Subcutaneous abdominal adipose tissue (tissue), 5 donors: ENCODE results near the gene GPR150.

Source experiments
- H3K27ac ChIP-seq: one replicate; pipeline ENCODE4 v1.7.0; 2013; ENCODE audit warnings: low read depth, mild to moderate bottlenecking, inconsistent platforms, low read length, moderate library complexity
- H3K27me3 ChIP-seq, 5 donors: one replicate each; pipeline ENCODE4 v1.7.0; 2013; ENCODE audit warnings: low read length in 5 of 5, inconsistent platforms in 1 of 5; ENCODE audit not compliant: control insufficient read depth in 5 of 5, insufficient read depth in 4 of 5
- H3K36me3 ChIP-seq, 5 donors: one replicate each; pipeline ENCODE4 v1.7.0; 2013; ENCODE audit warnings: low read length in 5 of 5; ENCODE audit not compliant: control insufficient read depth in 5 of 5, insufficient read depth in 5 of 5
- H3K4me1 ChIP-seq, 5 donors: one replicate each; pipeline ENCODE4 v1.7.0; 2013; ENCODE audit warnings: low read length in 5 of 5, mild to moderate bottlenecking in 3 of 5, moderate library complexity in 1 of 5; ENCODE audit not compliant: control insufficient read depth in 5 of 5, insufficient read depth in 5 of 5
- H3K4me3 ChIP-seq, 5 donors: one replicate each; pipeline ENCODE4 v1.7.0; 2013; ENCODE audit warnings: low read length in 5 of 5, low read depth in 1 of 5
- H3K9ac ChIP-seq, 5 donors: one replicate each; pipeline ENCODE4 v1.7.0; 2013; ENCODE audit warnings: low read length in 5 of 5, mild to moderate bottlenecking in 4 of 5, moderate library complexity in 3 of 5
- H3K9me3 ChIP-seq, 5 donors: one replicate each; pipeline ENCODE4 v1.7.0; 2013; ENCODE audit warnings: low read length in 5 of 5; ENCODE audit not compliant: control insufficient read depth in 5 of 5
- donor health status: healthy.
- donor health status: healthy.
- donor health status: healthy.
- donor health status: healthy.
- donor health status: healthy.

GPR150 gene

DNA sequence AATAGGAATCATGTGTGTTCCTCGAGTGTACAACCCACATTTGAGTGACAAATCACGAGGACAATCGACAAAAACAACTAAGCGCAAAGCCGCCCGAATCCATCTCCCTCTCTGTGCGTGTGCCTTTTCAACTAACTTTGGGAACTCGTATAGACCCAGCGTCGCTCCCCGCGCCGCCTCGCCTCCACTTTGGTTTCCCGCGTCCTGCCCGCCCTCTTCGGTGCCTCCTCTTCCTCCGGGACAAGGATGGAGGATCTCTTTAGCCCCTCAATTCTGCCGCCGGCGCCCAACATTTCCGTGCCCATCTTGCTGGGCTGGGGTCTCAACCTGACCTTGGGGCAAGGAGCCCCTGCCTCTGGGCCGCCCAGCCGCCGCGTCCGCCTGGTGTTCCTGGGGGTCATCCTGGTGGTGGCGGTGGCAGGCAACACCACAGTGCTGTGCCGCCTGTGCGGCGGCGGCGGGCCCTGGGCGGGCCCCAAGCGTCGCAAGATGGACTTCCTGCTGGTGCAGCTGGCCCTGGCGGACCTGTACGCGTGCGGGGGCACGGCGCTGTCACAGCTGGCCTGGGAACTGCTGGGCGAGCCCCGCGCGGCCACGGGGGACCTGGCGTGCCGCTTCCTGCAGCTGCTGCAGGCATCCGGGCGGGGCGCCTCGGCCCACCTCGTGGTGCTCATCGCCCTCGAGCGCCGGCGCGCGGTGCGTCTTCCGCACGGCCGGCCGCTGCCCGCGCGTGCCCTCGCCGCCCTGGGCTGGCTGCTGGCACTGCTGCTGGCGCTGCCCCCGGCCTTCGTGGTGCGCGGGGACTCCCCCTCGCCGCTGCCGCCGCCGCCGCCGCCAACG, at the start of gene GPR150:
Gene GPR150, plus strand, starts transcription at position 58 of the 840 bp plus-strand sequence. Its CDS starts 189 bp downstream, at position 247.
- peaks cover 0 to 6% (median 3%) of the 10 kb centered on the region in 5 donors for H3K27me3 ChIP-seq
- H3K9me3 ChIP-seq: no peaks in the 10 kb centered on the region
- peak within 1 kb of the TSS in 4 of 5 donors; percentile 2 to 66 (median 29) for H3K9ac ChIP-seq
- H3K4me1 ChIP-seq: peaks cover 0 to 40% (median 21%) of the 10 kb centered on the region in 5 donors
- peak within 1 kb of the TSS; percentile 56 to 75 (median 68) for H3K4me3 ChIP-seq
- H3K27ac ChIP-seq: no peak within 1 kb of the TSS
- no peaks in the 10 kb centered on the region for H3K36me3 ChIP-seq

GRCh38 chr5:95572016-95572415, 47.9 kb upstream of the GPR150 start:
- Histone ChIP-seq H3K36me3 (peaks cover under 1 to 28% (median 11%) of the 10 kb centered on the region in 5 donors), H3K9me3 (peaks cover 0 to 5% (median 0%) of the 10 kb centered on the region in 5 donors), H3K4me1 (no peaks in the 10 kb centered on the region), H3K4me3 (no peak overlapping the region), H3K27me3 (no peaks in the 10 kb centered on the region), H3K27ac (no peak overlapping the region), H3K9ac (no peak overlapping the region)

DNA sequence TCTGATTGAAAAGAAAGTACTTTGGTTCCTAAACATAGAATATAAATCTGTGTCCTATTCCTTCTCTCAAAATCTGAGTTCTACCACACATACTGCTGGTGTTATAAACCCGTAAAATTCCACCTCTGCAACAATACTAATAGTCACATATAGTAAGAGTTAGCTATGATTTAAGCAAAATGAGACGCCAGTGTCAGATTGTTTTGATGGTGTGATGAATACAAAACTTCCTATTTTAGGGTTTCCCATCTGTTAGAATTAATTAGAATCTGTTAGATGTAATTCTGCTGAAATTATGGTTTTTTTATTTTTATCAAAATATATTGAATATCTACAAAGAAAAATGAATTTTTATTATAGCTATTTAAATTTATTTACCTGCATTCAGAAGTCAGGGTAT, 38.3 kb upstream of the GPR150 start:
- Histone ChIP-seq H3K4me1 (no peaks in the 10 kb centered on the region), H3K27ac (no peak overlapping the region), H3K36me3 (peaks cover 0 to 2% (median 0%) of the 10 kb centered on the region in 5 donors), H3K9ac (no peak overlapping the region), H3K4me3 (no peak overlapping the region), H3K9me3 (no peaks in the 10 kb centered on the region), H3K27me3 (no peaks in the 10 kb centered on the region)

- Histone ChIP-seq H3K36me3 (peaks cover 0 to 2% (median 0%) of the 10 kb centered on the region in 5 donors), H3K9ac (no peak overlapping the region), H3K4me1 (no peaks in the 10 kb centered on the region), H3K4me3 (no peak overlapping the region), H3K27ac (no peak overlapping the region), H3K9me3 (no peaks in the 10 kb centered on the region), H3K27me3 (no peaks in the 10 kb centered on the region)
These were observed 35.9 kb upstream of the GPR150 start for GRCh38 chr5:95583992-95584391.

DNA sequence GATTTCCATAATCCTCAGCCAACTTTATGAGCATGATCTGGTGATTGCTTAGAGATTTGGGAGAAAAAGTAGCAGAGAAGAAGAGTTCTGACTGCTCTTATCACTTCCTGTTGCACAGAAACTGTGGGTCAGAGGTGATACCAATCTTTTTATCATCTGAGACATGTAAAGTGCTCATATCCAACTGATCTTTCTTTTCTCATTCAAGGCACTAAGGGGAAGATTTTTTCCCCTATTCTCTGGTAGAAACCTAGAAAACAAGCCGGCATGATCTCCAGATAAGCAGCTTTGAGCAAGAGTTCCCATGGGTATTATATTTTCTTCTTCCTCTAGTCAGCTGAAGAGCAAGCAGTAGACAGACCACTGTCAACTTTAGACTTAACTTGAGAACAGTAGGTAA, 29.0 kb upstream of the GPR150 start:
- H3K9ac ChIP-seq: no peak overlapping the region
- peaks cover 0 to 9% (median 2%) of the 10 kb centered on the region in 5 donors for H3K36me3 ChIP-seq
- no peaks in the 10 kb centered on the region for H3K27me3 ChIP-seq
- H3K4me3 ChIP-seq: no peak overlapping the region
- no peaks in the 10 kb centered on the region for H3K9me3 ChIP-seq
- H3K4me1 ChIP-seq: no peaks in the 10 kb centered on the region
- no peak overlapping the region for H3K27ac ChIP-seq

DNA sequence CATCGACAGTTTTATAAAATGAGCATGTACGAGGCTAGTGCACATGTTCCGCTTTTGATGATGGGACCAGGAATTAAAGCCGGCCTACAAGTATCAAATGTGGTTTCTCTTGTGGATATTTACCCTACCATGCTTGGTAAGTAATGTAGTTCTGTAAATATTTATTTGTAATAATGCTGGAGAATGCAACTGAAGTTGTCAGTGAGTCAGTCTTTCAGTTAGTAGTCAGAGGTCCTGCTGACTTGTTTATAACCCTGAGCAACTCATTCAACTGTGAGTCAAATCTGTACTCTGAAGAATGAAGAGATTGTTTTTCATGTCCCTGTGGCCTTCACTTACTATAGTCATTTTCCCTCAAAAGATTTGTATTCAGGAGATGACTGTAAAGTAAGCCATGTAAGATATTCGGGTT, 28.4 kb upstream of the GPR150 start:
- Histone ChIP-seq H3K27me3 (no peaks in the 10 kb centered on the region), H3K27ac (no peak overlapping the region), H3K36me3 (peaks cover 0 to 9% (median 2%) of the 10 kb centered on the region in 5 donors), H3K4me1 (no peaks in the 10 kb centered on the region), H3K9ac (no peak overlapping the region), H3K9me3 (no peaks in the 10 kb centered on the region), H3K4me3 (no peak overlapping the region)

GRCh38 chr5:95595289-95595931, 24.5 kb upstream of the GPR150 start:
- Histone ChIP-seq H3K27me3 (no peaks in the 10 kb centered on the region), H3K9me3 (no peaks in the 10 kb centered on the region), H3K4me1 (no peaks in the 10 kb centered on the region), H3K27ac (no peak overlapping the region), H3K36me3 (peaks cover 0 to 9% (median 0%) of the 10 kb centered on the region in 5 donors), H3K4me3 (no peak overlapping the region), H3K9ac (no peak overlapping the region)

DNA sequence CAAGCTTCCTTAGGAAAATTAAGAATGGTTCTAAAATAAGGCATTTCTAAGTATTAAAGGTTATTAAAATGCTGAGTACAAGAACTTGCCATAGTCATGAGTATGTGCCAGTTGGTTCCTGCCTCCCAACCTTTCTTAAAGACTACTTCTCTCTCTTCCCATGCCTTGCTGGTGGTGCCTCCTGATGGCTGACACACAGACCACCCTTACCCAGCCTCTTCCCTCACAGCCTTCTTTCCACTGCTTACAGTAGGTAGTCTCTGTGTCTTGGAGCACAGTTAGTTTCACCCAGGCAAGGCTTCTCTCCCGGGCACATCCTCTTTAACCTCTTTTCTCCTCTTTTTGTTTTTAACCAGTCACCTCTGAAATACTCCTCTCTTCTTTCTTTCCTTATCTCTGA, 20.6 kb upstream of the GPR150 start:
- H3K9ac ChIP-seq: no peak overlapping the region
- no peaks in the 10 kb centered on the region for H3K9me3 ChIP-seq
- no peaks in the 10 kb centered on the region for H3K4me1 ChIP-seq
- H3K4me3 ChIP-seq: no peak overlapping the region
- H3K27ac ChIP-seq: no peak overlapping the region
- H3K27me3 ChIP-seq: no peaks in the 10 kb centered on the region
- H3K36me3 ChIP-seq: peaks cover 0 to 8% (median 7%) of the 10 kb centered on the region in 5 donors

- Histone ChIP-seq H3K9ac (no peak overlapping the region), H3K36me3 (peaks cover 0 to 8% (median 7%) of the 10 kb centered on the region in 5 donors), H3K4me1 (no peaks in the 10 kb centered on the region), H3K4me3 (no peak overlapping the region), H3K27ac (no peak overlapping the region), H3K27me3 (no peaks in the 10 kb centered on the region), H3K9me3 (no peaks in the 10 kb centered on the region)
These were observed 19.3 kb upstream of the GPR150 start for GRCh38 chr5:95600557-95600956.

DNA sequence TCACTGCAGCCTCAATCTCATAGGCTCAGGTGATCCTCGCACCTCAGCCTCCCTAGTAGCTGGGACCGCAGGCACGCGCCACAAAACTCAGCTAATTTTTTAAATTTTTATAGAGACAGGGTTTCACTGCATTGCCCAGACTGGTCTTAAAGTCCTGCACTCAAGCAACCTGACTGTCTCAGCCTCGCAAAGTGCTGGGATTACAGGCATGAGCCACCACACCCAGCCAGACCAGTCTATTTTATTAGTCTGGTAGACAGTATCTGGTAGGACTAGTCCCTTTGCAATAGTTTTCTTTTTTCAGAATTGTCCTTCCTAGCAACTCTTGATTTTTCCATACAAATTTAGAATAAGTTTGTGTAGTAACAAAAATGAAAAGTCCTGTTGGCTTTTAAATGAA, 14.1 kb upstream of the GPR150 start:
- no peaks in the 10 kb centered on the region for H3K9me3 ChIP-seq
- no peak overlapping the region for H3K4me3 ChIP-seq
- no peaks in the 10 kb centered on the region for H3K27me3 ChIP-seq
- H3K9ac ChIP-seq: no peak overlapping the region
- peaks cover 0 to 8% (median 6%) of the 10 kb centered on the region in 5 donors for H3K36me3 ChIP-seq
- no peak overlapping the region for H3K27ac ChIP-seq
- no peaks in the 10 kb centered on the region for H3K4me1 ChIP-seq
